Uterus (tissue), 2 donors: ENCODE measurements around the gene EMILIN3.

Source experiments
- CTCF ChIP-seq, 4 experiments: fragments of 200-600 bp in 2 of 4; fragments of 450-650 bp in 2 of 4; sonication (generic) in 2 of 4; IDR thresholded peaks; one replicate each; pipeline ENCODE4 v1.5.1; 2016 to 2019; ENCODE audit warnings: antibody characterized with exemption in 4 of 4, mild to moderate bottlenecking in 2 of 4, moderate library complexity in 1 of 4
- POLR2A ChIP-seq, 2 donors: fragments of 450-650 bp; IDR thresholded peaks; one replicate each; pipeline ENCODE4 v1.6.1; 2016; ENCODE audit warnings: antibody characterized with exemption in 2 of 2, mild to moderate bottlenecking in 1 of 2, moderate library complexity in 1 of 2

GRCh38 chr20:41330343-41330720, 36.3 kb downstream of the EMILIN3 start:
- TF ChIP-seq CTCF (IDR thresholded peaks at IDR 0.05) (no peak), POLR2A (IDR thresholded peaks at IDR 0.05) (no peak)
